ENCODE results near the gene AKAP6. TPM values are rescaled to one million over a fixed set of nuclear protein-coding genes. Genes with fewer than 3 reads are reported as not detected.
"Not testable (repeated sequence)": the region's sequence is repeated elsewhere in the genome, so short reads cannot be mapped to it uniquely, and the experiment has no call there.

Gene AKAP6
- polyA plus RNA-seq, 1 donor, result 67.7 TPM

DNA sequence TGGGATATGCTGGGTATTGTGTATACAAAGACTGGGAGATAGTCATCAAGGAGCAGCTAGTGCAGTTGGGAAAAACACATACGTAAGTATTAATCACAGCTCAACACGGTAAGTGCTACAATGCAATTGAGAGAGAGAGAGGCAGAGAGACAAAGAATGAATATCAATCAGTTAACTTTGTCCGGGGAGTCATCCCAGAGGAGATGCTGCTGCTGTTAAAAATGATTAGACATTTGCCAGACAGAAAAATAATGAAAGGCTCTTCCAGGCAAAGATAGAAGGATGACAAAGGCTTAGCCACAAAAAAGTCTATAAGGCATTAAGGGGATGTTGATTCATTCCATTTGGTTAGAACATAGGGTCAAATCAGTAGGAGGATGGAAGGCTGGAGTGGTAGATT lies 45.1 kb downstream of the AKAP6 start:
- no peak for DNase-seq

DNA sequence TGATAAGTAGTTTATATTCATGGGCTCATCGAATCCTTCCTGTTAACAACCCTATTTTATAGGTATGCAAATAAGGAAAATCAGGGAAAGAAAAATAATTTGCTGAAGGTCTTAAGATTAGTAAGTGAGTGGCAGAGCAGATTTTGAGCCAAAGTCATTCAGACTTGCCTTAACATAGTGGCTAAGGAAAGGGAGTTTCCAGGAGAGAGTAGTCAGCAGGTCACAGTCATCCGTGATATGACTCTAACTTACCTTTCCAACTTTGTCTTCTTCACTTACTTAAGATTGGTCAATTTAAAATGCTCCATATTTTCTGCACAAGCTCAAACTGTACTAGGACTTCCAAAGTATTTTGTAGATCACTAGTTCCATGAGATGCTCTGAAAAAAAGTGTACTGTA lies 46.6 kb downstream of the AKAP6 start:
- DNase-seq, result no peak

DNA sequence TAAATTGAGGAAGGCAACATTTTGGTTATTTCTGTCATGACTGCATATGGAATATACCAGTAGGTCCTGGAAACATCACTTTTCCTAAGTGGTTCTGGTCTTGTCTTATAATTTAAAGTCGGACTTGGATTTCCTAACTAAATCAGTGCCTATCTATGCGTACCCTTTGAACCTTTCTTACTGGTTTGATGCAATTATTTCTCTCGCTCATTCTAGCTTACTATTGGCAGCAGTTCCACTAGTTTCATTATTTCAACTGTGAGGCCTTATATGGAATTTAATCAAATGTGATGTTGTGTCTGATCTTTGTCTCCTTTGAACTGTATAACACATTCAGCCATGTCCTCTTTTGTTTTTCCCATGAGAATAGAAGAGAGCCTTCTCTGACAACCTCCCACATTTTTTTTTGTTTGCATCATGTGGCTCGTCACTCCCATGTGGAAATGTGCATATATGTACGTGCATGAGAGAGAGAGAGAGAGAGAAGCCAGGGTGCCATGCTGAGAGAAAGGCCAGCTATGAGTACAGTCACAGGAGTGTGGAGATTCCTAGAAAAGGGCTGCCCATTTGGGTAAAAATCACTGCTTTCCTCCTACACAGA lies 48.0 kb downstream of the AKAP6 start:
- DNase-seq, result no peak

DNA sequence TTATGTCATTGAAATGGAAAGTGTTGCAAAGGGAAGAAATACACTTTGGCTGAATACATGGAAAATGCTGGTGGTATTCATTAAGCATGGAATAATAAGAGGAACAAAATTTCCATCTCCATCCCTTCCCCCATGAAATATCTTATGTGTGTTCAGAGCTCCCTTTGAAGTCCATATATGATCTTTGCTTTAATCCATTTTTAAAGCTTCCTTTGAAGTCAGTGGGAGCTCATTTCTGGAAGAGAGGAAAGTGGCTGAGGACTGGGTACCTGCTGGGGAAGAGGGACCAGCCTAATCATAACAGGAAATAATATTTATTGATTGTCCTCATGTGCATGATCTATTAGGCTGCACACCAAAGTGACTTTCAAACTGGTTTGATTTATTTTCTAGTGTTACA lies 49.2 kb downstream of the AKAP6 start:
- DNase-seq, result no peak

DNA sequence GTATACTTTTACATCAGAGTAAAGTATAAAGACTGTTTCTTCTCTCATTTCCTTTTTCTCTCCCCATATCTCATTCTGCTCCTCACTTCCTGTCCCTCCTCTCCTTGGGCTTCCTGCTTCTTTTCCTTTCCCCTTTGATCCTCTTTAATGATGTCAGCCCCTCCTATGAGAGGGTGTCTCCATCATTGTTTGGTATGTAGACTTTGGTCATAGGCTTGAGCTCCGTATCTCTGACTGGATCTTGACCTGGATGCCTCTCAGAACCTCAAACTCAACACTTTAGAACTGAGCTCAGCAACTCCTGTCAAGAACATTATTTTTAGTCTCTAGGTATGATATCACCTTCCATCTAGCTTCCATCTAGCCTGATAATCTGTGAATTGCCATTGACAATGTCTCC lies 50.3 kb downstream of the AKAP6 start:
- DNase-seq, result no peak

DNA sequence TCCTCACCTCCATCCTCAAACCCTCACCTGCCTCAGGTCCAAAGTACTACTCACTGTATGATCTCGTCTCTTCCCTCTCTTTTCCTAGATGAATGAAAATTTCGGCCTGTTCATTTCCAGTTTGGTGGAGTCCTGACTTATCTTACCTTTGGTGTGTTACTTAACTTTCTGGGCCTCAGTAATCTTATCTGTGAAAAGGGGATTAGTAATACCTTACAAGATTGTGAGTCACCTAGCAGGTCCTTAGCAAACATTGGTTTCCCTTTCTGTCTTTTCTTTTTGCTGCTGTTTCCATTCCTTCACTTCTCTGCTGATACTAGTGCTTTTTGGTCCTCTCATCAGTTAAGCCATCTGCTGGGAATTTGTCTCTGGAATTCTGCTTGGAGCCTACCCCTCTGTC lies 52.8 kb downstream of the AKAP6 start:
- DNase-seq, result no peak

DNA sequence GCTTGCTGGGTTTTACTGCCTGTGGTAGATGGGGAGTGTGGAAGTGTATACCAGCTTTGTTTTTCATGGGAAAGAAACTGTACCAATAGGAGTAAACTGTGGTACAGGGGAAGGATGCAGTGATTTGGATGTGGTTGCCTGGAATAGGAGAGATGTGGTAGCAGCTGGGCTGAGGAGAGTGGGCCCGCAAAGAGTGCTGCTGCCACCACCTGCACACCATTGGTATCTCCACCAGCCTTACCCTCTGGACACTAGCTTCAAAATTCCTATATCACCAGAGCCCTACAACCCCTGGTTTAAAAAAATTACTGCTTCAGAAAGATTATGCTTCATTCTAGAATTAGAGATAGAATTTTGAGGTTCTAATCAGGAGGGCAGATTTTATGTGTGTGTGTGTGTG lies 53.6 kb downstream of the AKAP6 start:
- no peak for DNase-seq

DNA sequence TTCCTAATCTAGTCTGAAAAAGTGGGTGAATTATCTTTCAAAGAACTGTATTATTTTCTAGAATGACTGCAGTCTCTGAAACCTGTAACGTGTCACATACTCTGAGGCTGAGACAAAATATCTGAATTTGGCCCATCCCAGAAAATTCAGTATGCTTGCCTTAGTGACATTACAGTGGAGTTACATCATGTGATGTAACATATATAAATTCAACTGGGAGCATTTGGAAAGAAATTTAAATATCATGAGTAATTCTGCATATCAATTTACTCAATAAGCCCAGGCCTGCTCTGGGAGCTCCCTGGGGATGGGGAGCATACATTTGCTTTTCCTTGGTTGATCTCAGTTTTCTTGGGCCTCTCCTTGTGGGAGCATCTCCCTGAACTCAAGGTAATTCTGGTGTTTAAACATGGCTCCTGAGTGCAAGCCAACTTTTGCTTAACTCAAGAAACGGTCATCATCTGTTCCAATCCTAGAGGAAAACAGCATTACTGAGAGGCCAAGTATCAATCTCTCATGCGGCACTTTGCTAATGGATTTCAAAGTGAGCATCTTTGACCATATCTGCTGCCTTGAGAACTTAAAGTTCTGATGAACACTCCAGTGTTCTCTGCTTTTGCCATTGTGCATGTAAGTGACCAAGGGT lies 54.4 kb downstream of the AKAP6 start:
- no peak for DNase-seq

DNA sequence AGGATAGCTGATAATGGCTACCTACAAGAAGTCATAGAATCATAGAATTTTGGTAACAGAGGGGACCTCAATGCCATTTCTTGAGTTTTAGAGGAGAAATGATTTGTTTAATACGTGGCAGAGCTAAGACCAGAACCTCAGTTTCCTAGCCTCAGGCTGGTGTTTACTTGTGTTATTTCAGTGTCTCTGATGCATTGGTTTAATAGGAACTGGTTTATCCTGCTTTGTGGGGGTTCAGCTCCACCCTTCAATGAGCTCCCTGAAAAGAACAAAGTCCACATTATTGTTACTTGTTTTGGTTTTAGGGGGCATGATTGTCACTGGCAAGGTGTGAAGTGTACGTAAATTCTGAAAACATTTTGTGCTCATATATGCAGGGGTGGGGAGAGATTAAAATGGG lies 55.4 kb downstream of the AKAP6 start:
- no peak for DNase-seq

DNA sequence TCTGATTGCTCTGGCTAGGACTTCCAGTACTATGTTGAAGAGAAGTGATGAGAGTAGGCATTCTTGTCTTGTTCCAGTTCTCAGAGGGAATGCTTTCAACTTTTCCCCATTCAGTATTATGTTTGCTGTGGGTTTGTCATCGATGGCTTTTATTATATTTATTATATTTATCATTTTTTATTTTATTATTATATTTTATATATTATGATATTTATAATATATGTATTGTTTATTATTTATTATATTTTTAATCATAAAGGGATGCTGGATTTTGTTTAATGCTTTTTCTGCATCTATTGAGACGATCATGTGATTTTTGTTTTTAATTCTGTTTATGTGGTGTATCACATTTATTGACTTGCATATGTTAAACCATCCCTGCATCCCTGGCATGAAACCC lies 58.2 kb downstream of the AKAP6 start:
- DNase-seq, result not testable (repeated sequence)

DNA sequence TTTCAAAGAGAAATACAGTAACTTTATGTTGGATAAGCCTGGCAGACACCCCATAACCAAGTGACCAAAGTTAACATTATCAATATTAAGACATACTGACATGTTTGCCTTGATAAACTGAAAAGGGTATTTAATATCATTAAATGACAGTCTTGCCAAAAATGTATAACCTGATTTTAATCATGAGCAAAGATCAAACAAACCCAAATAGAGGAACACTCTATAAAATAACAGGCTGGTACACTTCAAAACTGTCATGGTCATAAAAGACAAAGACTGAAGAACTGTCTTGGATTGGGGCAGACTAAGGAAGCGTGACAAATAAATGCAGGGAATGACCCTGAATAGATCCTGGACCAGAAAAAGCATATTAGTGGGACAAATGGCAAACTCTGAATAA lies 64.0 kb downstream of the AKAP6 start:
- no peak for DNase-seq

DNA sequence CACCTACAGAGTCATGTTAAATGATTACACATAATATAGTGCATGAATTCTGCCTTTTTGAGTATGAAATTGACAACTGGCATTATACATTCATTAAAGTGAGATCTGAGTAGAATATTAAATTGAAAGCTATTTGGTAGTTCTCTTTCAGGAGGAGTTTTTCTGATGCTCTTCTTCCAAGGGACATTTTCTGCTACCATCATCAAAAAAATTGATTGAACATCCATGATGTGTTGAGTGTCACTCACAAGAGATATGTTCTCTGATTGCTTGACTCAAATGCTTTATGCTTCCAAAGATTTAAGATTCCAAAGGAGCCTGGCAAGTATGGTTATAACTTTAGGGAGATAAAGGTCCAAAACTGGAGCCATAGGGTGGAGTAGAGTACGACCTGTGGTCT lies 64.9 kb downstream of the AKAP6 start:
- no peak for DNase-seq

DNA sequence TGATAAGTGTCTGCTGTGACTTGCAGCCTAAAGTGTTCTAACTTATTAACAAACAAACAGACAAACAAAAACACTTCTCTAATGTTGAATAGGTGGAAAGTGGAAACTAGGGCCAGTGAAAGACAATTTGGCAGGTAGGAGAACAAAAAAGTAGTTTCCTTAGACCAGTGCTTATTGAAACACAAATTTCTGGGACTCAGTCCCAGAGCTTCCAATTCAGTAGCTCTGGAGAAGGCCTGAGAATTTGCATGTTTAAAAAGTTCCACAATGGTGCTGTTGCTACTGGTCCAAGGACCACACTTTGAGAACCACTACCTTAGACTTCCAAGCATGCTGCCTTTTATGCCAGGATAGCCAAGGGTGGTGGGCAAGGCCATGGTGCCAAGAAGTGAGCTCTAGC lies 67.8 kb downstream of the AKAP6 start:
- no peak for DNase-seq

DNA sequence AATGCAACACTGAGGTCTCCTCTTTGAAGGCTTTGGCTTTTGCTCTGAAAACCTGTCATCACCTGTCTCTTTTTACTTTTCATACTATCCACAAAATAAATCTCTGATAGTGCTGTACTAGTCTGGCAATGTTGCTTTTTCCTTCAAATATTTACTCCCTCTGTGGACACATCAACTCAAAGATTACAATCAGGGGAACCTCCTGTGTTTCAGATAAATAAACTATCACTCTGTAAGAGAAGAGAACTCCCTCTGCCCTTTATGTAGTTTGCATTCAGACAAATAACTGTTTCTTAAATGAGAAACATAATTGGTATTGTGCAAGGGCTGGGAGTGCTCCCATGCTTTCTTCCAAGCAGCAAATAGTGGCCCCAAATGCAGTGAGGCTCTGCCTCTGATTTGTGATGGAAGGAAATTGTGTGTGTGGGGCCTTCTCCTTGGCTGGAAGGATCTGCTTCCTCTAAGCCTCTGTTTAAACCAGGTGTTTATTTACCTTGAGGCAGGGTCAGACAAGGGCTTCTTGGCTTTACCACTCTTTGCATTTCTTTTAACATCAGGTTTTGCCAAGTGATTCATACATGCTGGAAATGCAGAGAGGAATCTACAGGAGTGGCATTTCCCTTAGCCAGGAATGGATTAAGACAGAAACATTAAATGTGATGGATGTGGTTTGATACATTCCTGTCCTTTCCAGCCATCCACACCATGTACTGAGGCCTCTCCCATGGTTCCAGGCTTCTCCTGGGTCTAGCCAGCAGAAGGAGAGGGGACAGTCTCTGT lies 69.0 kb downstream of the AKAP6 start:
- DNase-seq, result no peak

DNA sequence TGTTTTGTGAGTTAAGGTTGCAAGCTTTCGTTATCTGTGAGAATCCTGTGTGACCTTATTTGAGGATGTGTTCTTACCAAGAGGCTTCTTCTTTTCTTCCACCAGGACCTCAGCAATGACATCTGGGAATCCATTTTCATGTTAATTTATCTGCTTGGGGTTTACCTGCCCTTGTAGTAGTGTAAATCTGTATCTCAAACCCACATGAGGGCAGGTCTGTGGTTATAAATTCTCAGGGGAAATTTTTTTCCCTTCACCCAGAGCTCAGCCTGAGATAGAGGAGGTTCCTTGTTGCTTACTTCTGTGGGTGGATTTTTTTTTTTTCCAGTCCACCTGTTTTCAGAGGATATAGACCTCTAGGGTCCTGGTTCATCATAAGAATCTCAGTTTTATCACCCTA lies 70.8 kb downstream of the AKAP6 start:
- no peak for DNase-seq

DNA sequence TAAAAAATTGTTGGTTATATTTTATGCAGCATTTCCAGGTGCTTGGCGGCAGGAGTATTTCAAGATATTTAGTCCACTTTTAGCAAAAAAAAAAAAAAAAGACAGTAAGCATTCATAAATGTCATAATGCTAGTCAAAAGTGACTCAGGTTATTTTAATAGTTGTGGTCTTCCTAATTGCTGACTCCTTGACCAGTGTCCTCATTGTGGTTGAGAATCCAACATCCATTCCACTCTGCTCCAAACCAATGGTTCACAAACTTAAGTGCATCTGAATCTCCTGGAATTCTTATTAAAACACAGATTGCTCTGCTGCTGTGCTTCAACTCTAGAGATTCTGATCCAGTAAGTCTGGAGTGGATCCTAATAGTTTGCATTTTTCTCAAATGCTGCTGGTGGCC lies 71.4 kb downstream of the AKAP6 start:
- DNase-seq, result no peak

DNA sequence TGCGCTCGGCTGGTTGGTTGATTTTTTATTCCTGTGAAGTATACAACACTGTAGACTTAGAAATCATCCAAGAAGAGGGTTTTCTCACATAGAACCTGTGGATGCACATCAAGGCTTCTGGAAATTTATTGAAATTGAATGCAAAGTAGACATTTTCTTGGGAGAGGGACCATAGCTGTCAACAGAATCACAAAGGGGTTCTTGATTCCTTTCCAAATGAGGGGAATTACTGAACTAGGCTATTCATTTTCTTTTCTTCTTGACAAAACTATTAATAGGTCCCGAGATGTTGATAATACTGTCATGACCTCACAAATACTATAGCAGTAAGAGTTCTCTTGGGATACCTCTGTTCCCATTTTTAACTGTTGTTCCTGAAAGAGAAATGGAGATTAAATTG lies 73.9 kb downstream of the AKAP6 start:
- DNase-seq, result no peak

DNA sequence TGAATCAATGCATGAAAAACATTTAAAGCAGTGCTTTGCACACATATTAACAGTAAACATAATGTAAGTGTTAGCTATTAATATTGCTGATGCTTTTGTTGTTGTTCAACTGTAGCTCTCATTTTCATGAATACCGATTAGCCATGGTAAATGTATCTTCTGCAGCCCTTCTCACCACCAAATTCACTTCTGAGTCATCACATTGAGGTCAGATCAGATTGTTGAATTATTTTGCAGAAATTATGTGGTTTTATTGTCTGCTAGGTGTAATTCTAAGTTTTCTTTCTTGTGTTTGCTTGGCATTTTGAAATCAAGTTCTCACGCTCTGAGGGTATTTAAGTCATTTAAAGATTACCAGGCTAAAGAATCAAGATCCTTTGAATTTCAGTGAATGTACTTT lies 74.6 kb downstream of the AKAP6 start:
- DNase-seq, result no peak

DNA sequence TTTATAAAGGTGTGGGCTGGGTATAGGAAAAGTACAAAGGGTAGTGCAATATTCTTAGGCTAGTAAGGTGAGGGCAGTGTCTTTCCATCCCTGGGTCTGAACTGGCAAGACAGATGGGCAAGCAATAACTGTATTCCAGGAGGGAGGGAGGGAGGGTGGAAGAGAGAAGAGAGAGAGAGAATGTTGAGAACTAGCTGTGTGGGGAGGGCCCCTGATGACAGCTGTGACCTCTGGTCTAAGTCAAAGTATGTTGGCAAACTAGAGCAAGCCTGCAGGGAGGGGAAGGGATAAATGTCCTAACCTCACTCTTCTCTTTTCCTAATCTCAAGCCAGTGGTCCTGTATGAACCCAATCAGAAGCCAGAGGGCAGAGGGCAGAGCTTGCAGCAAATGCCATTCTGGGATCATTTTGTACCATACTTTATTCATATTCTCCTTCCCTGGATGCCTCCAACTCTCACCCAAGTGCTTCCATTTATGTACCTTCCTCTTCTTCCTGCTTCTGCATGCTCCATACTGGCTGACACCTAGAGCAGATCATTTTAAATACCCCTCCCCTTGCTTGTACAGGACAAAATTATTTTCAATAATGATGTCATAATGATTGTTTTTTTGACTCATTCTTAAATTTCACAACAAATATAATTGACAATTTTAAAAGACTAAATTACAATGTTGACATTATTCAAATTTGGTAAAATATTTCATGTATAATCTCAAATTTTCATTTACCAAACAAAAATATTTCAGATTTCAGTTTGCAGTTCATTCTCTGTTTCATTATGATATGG lies 75.9 kb downstream of the AKAP6 start:
- no peak for DNase-seq

DNA sequence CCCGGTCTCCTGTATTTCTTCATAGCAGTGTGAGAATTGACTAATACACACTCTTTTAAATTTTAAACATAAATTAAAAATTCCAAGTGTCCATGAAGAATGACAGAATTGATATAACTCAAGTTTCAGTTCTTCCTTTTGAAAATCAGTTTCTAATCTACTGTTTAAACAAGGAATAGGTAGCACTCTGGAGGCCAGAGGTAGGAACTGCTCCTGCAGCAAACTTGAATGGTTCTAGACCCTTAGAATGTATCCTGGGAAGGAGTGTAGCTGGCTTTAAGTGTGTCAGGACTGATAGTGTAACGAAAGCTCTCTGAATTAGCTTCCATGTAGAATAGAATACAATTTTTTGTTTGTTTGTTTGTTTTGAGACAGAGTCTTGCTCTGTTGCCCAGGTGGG lies 76.8 kb downstream of the AKAP6 start:
- no peak for DNase-seq

DNA sequence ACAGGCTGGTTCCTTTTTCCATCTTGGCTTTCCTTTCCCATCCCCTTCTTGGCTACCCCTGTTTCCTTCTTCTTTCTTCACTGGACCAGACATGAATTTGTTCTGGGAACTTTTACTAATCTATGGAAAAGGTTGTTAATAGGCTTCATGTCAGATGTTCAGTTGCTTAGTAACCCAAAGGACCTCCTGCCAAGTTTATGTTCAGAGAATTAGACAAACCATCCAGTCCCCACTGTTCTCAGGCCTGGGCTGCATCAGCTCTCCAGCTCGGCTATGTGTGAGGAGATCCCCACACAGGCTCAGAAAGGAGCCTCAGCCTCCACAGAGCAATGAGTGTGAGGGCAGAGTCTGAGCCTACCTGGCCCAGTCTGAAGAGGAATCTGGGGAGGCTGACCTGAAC lies 78.0 kb downstream of the AKAP6 start:
- no peak for DNase-seq

DNA sequence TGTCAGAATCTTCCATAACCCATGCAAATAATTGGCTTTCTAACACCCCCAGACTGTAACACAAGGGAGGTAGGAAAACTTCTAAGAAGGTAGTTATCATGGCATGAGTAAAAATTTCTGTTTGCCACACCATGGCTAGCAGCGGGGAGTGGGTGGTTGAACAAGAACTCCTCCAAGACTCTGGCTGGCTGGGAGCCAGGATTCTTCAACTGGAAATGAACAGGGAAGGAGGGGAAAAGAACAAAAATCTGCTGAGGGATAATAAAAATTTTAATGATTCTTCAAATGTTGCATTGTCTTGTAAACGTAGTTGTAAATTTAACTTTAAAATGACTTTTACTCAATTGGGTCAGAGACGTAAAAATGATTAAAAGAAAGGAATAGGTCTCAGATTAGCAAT lies 78.9 kb downstream of the AKAP6 start:
- DNase-seq, result no peak

DNA sequence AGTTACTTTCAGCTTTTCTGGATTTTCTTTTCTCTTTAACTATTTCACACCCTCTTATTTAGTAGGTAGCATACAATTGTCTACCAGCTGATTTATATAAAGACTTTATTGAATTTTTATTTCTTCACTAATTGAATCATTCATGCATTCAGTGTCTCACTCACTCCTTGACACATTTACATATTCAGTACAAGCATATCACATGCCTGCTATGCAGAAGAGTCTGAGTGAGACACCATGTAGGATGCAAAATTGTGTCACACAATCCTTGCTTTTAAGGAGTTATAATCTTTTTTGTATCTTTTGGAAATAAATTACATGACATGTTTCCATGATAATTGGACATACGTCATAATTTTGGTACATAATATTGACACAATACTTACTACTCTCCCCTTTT lies 83.0 kb downstream of the AKAP6 start:
- DNase-seq, result no peak

All from hindlimb muscle (tissue), 1 donor.